WI38 (cell line): ENCODE measurements around the gene ARHGAP45.

Source experiments
- H3K4me3 ChIP-seq: 2 replicates; pipeline ENCODE4 v1.5.1; 2011; ENCODE audit warnings: low read depth, mild to moderate bottlenecking, control low read depth, low read length
- TF ChIP-seq, protein P1 (sequence below): IDR thresholded peaks from 2 replicates; pipeline ENCODE4 v1.5.1; 2012; ENCODE audit warnings: low read depth, mild to moderate bottlenecking, control low read depth, low read length

Gene ARHGAP45

DNA sequence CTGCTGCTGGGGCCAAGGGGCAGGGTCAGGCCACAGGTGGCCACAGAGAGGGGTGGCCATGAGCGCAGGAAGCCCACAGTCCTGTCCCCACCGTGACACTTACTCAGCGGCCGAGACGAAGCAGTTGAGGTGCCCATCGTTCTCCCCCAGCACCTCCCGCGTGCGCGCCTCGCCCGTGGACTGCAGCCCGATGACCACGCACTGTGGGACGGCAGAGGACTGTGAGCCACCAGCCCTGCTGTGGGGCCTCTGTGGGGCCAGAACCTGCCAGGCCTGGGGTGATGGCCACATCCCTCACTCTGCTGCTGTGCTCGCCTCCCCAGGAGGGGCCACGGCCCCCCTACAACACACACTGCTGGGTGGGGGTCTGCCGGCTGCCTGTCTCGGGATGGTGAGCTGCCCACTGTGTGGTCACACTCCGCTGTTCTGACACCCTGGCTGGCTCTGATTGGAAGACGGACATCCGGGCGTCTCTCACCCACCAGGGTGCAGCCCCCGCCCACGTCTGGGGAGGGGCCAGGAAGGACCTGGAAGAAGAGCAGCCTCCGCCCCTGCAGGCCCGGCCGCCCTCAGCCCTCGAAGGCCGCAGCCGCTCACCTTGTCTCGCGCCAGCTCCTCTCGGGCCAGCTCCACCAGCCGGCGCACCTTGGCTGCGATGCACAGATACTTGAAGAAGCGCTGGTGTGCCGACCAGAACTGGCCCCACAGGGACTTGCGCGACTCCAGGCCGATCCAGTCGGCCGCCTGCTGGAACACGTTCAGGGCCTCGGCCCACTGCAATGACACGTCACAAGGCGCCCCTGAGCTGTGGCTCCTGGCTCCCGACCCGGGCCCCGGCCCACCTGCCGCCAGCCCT lies 50.0 kb downstream of the ARHGAP45 start:
- TF ChIP-seq, protein P1, sequence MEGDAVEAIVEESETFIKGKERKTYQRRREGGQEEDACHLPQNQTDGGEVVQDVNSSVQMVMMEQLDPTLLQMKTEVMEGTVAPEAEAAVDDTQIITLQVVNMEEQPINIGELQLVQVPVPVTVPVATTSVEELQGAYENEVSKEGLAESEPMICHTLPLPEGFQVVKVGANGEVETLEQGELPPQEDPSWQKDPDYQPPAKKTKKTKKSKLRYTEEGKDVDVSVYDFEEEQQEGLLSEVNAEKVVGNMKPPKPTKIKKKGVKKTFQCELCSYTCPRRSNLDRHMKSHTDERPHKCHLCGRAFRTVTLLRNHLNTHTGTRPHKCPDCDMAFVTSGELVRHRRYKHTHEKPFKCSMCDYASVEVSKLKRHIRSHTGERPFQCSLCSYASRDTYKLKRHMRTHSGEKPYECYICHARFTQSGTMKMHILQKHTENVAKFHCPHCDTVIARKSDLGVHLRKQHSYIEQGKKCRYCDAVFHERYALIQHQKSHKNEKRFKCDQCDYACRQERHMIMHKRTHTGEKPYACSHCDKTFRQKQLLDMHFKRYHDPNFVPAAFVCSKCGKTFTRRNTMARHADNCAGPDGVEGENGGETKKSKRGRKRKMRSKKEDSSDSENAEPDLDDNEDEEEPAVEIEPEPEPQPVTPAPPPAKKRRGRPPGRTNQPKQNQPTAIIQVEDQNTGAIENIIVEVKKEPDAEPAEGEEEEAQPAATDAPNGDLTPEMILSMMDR: no peak
- no peak overlapping the region for H3K4me3 ChIP-seq

DNA sequence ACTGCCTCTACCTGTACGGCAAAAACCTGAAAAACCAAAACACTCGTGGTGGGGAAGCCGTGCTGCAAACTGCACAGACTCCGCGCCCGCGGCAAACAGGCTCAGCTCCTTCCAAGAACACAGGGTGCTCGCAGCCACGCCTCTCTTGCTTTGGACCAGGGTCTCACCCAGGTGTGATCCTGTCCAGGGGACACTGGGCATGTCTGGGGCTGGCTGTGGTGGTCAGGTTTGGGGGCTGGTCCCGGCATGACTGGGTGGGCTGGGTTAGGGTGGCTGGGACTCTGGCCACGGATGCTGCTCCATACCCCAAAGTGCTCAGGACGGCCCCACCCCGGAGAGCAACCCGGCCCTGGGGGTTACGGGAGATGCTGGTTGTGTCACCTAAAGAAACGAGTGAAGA lies 50.7 kb downstream of the ARHGAP45 start:
- TF ChIP-seq, protein P1: no peak
- H3K4me3 ChIP-seq: no peak overlapping the region

DNA sequence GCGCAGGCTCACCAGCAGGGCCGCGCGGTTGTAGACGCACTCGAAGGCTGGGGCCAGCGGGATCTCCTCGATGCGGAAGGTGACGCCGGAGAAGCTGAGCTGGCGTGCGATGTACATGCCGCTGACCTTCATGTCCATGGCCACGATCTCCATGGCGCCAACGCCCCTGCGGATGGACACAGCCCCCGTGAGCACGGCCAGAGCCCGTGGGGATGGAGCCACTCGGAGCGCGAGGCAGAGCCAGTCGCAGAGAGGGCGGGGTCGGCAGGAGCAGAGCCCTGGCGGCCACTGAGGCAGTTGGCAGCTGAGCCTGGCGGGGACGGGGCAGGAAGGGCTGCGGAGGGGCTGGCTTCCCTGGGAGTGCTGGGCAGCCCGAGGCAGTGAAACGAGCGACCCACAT lies 52.0 kb downstream of the ARHGAP45 start:
- H3K4me3 ChIP-seq: no peak overlapping the region
- TF ChIP-seq, protein P1: no peak

DNA sequence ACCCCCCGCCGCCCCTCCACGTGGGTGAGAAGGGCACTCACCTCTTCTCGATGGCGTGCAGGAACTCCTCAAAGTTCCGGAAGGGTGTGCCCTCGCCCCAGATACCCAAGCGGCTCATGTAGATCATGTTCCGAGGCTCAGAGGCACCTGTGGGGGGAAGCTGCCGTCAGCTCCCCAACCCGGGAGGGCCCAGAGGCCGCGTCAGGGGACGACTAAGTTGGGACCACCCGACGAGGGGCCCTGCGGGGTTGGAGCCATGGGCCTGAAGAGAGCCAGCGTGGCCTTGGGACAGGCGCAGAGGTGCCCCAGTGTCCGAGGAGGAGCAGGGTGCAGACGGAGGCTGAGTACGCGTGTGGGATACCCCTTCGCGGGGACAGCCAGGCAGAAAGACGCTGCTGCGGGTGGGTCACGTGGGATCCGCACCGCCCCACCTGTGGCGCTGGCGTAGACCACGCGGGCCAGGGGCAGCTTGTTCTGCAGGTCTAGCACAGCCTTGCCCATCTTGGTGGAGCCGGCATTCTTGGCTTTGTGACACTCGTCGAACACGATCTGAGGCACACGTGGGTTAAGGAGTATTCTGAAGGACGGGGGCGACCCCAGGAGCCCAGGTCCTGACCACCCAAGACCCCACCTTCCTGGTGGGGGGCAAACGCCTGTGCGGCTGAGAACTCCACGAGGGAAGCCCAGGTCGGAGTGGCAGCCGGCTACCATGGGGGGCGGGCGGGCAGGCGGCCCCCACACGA lies 52.7 kb downstream of the ARHGAP45 start:
- H3K4me3 ChIP-seq: no peak overlapping the region
- TF ChIP-seq, protein P1: no peak

DNA sequence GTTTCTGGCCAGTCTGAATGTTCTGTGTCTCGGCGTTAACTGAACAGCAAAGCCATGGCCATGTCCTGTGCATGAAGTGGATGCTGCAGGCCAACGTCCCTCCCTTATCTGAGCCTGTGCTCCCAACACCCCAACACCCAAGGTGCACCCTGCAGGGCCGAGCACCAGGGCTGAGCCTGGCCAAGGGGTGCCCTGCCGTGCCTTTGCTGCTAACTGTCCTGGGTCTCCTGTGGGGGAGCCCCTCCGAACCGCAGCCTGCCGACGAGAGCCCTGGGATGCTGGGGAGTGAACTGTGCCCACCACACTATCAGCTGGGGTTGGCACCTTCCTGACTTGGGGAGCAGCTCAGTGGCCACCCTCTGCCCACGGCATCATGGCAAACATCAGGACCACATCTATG lies 54.4 kb downstream of the ARHGAP45 start:
- H3K4me3 ChIP-seq: no peak overlapping the region
- TF ChIP-seq, protein P1: no peak

DNA sequence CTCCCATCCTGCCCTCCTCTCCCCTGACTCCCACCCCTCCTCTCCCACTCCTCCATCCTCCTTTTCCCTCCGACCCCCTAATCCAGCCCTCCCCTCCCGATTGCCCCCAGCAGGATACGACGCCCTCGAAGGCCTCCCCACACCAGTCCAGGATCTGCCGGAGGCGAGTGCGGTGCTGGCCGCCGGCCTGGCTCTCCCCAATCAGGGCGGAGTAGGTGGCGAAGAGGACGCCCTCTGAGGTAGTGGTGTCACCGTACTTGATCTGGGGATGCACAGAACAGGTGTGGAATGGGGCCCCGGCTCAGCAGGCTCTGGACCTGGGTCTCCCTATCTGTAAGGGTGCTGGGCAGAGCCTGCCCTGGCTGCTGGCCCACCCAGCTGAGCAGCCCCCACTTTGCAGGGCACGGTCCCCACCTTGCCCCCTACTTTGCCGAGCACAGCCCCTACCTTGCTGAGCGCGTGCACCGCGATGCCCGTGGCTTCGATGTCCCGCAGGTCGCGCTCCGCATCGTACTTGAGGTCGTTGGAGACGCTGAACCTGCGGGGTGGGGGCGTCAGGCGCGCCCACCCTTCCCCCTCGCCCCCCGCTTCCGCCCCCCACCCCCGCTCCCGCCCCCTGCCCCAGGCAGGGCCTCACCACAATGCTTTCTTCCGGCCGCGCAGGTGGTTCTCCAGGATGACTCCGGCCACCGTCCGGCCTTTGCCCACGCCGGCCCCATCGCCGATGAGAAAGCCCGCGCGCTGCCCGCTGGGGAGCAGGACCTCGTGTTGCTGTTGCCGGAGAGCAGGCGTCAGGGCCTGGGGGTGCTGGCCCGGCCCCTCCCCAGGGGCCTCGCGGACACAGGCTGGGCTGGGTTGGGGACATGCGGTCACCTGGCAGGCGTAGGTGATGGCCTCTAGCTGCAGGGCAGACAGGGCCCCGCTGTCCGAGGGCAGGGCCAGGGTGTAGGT lies 55.3 kb downstream of the ARHGAP45 start:
- TF ChIP-seq, protein P1: no peak
- H3K4me3 ChIP-seq: no peak overlapping the region
